Liver (tissue), 9 donors: ENCODE data around the gene BEND7. TPM values are rescaled to one million over a fixed set of nuclear protein-coding genes. Genes with fewer than 3 reads are reported as not detected.

Experiments used
- DNase-seq: peaks from one replicate; pipeline ENCODE4 v3.0.0-alpha.2; 2017; ENCODE audit warnings: low spot score
- H3K27ac ChIP-seq, 2 donors: one replicate each; pipeline ENCODE4 v1.7.0; 2013; ENCODE audit warnings: inconsistent platforms in 2 of 2, low read length in 2 of 2, control low read depth in 1 of 2, low read depth in 1 of 2, mild to moderate bottlenecking in 1 of 2
- H3K27me3 ChIP-seq, 4 donors: one replicate each; pipeline versions ENCODE4 v1.6.1 to v1.7.0; 2013; ENCODE audit warnings: low read length in 3 of 4, inconsistent platforms in 1 of 4, mild to moderate bottlenecking in 1 of 4, moderate library complexity in 1 of 4; ENCODE audit not compliant: control insufficient read depth in 4 of 4, insufficient read depth in 4 of 4
- H3K36me3 ChIP-seq, 4 donors: one replicate each; pipeline versions ENCODE4 v1.6.1 to v1.7.0; 2013; ENCODE audit warnings: low read length in 3 of 4, mild to moderate bottlenecking in 3 of 4, low read depth in 1 of 4, moderate library complexity in 1 of 4; ENCODE audit not compliant: control insufficient read depth in 4 of 4, insufficient read depth in 3 of 4
- H3K4me1 ChIP-seq, 4 donors: one replicate each; pipeline versions ENCODE4 v1.6.1 to v1.7.0; 2013; ENCODE audit warnings: low read length in 3 of 4, mild to moderate bottlenecking in 3 of 4, moderate library complexity in 1 of 4; ENCODE audit not compliant: control insufficient read depth in 4 of 4, insufficient read depth in 4 of 4
- H3K4me3 ChIP-seq, 3 donors: one replicate each; pipeline versions ENCODE4 v1.6.1 to v1.7.0; 2013; ENCODE audit warnings: low read length in 3 of 3, control low read depth in 1 of 3, low read depth in 1 of 3, mild to moderate bottlenecking in 1 of 3
- H3K9ac ChIP-seq, 2 donors: one replicate each; pipeline ENCODE4 v1.7.0; 2013; ENCODE audit warnings: low read length in 2 of 2, mild to moderate bottlenecking in 2 of 2, moderate library complexity in 2 of 2, control low read depth in 1 of 2, low read depth in 1 of 2
- H3K9me3 ChIP-seq, 4 donors: one replicate each; pipeline versions ENCODE4 v1.6.1 to v1.7.0; 2013; ENCODE audit warnings: low read length in 3 of 4; ENCODE audit not compliant: control insufficient read depth in 4 of 4
- ATF3 ChIP-seq: IDR thresholded peaks from 2 replicates; pipeline ENCODE4 v1.6.1; 2016; ENCODE audit warnings: antibody characterized with exemption
- CTCF ChIP-seq: fragments of 150-350 bp; IDR thresholded peaks from 2 replicates; pipeline ENCODE4 v1.5.1; 2017; ENCODE audit warnings: improper control_type of control experiment, low read depth, low read length; ENCODE audit not compliant: missing input control
- EGR1 ChIP-seq, 2 donors: IDR thresholded peaks; 2 replicates each; pipeline ENCODE4 v1.6.1; 2016 to 2018; ENCODE audit warnings: antibody characterized with exemption in 2 of 2, low read depth in 2 of 2
- FOXA1 ChIP-seq: IDR thresholded peaks from 2 replicates; pipeline ENCODE4 v1.6.1; 2016; ENCODE audit warnings: antibody characterized with exemption
- FOXA2 ChIP-seq: IDR thresholded peaks from 2 replicates; pipeline ENCODE4 v1.6.1; 2016; ENCODE audit warnings: antibody characterized with exemption
- GABPA ChIP-seq, 2 donors: IDR thresholded peaks in 1 of 2; conservative IDR thresholded peaks in 1 of 2; 2 replicates each; pipeline ENCODE4 v1.6.1; 2016; ENCODE audit warnings: antibody characterized with exemption in 2 of 2, mild to moderate bottlenecking in 1 of 2, moderate library complexity in 1 of 2
- HNF4A ChIP-seq, 2 donors: conservative IDR thresholded peaks; 2 replicates each; pipeline ENCODE4 v1.6.1; 2016; ENCODE audit warnings: antibody characterized with exemption in 2 of 2, mild to moderate bottlenecking in 2 of 2
- HNF4G ChIP-seq: IDR thresholded peaks from 2 replicates; pipeline ENCODE4 v1.6.1; 2016; ENCODE audit warnings: antibody characterized with exemption
- JUND ChIP-seq, 2 donors: IDR thresholded peaks; 2 replicates each; pipeline ENCODE4 v1.6.1; 2016; ENCODE audit warnings: antibody characterized with exemption in 2 of 2
- MAX ChIP-seq: IDR thresholded peaks from 2 replicates; pipeline ENCODE4 v1.6.1; 2016; ENCODE audit warnings: antibody characterized with exemption
- NR2F2 ChIP-seq: IDR thresholded peaks from 2 replicates; pipeline ENCODE4 v1.6.1; 2016; ENCODE audit warnings: antibody characterized with exemption
- RAD21 ChIP-seq, 2 donors: IDR thresholded peaks; 2 replicates each; pipeline ENCODE4 v1.6.1; 2016; ENCODE audit warnings: antibody characterized with exemption in 2 of 2, mild to moderate bottlenecking in 2 of 2
- REST ChIP-seq: IDR thresholded peaks from 2 replicates; pipeline ENCODE4 v1.6.1; 2016; ENCODE audit warnings: antibody characterized with exemption, mild to moderate bottlenecking
- RXRA ChIP-seq, 2 donors: IDR thresholded peaks; 2 replicates each; pipeline ENCODE4 v1.6.1; 2017 to 2018; ENCODE audit warnings: antibody characterized with exemption in 2 of 2, mild to moderate bottlenecking in 1 of 2
- SP1 ChIP-seq: IDR thresholded peaks from 2 replicates; pipeline ENCODE4 v1.6.1; 2018; ENCODE audit warnings: antibody characterized with exemption, mild to moderate bottlenecking
- TAF1 ChIP-seq: conservative IDR thresholded peaks from 2 replicates; pipeline ENCODE4 v1.6.1; 2016; ENCODE audit warnings: antibody characterized with exemption, mild to moderate bottlenecking
- YY1 ChIP-seq: IDR thresholded peaks from 2 replicates; pipeline ENCODE4 v1.6.1; 2016; ENCODE audit warnings: antibody characterized with exemption, mild to moderate bottlenecking
- ZBTB33 ChIP-seq: IDR thresholded peaks from 2 replicates; pipeline ENCODE4 v1.6.1; 2016; ENCODE audit warnings: antibody characterized with exemption
- WGBS: extraction: QIAGEN DNeasy Blood & Tissue Kit; methylation state at CpG from one replicate; pipeline ENCODE4 v1.1.7; 2013; 5-methylcytosine and 5-hydroxymethylcytosine counted together
- polyA plus RNA-seq, 2 donors: library from polyadenylated mRNA; stranded (reverse) in 1 of 2; unstranded in 1 of 2; fragments of 200-250 nt in 1 of 2; fragments of >200 nt in 1 of 2; fragmentation: Nextera tagmentation in 1 of 2; extraction: Ambion mirVana in 1 of 2; gene quantifications; one replicate each; pipeline versions ENCODE4 v1.2.1 to v1.2.3, GENCODE V29; 2013 to 2015
- total RNA-seq, 2 donors: library from RNA; depleted of rRNA; stranded (reverse); fragments of >200 nt; gene quantifications; one replicate each; pipeline ENCODE4 v1.2.3, GENCODE V29; 2014
- donor health status: healthy.
- donor health status: healthy.
- donor health status: healthy.
- donor health status: healthy.
- donor health status: healthy.

Gene BEND7
- total and polyA plus RNA-seq, 4 donors: 4.1 to 10.1 (median 5.5) TPM

- Histone ChIP-seq H3K27me3 (no peaks in the 10 kb centered on the region), H3K27ac (no peak overlapping the region), H3K4me1 (no peaks in the 10 kb centered on the region), H3K36me3 (peaks cover 0 to 7% (median 3%) of the 10 kb centered on the region in 4 donors), H3K9me3 (no peaks in the 10 kb centered on the region), H3K4me3 (no peak overlapping the region), H3K9ac (no peak overlapping the region)
- 90% methylated on average over 10 of the region's 10 CpGs for WGBS
- DNase-seq: no peak
- TF ChIP-seq REST: no peak
- TF ChIP-seq SP1: no peak
- TF ChIP-seq ATF3: no peak
- TF ChIP-seq YY1: no peak
- no peak for TF ChIP-seq FOXA1
- TF ChIP-seq MAX: no peak
- no peak for TF ChIP-seq TAF1
- no peak for TF ChIP-seq FOXA2
- no peak for TF ChIP-seq HNF4G
- no peak for TF ChIP-seq HNF4A (conservative IDR thresholded peaks at IDR 0.05)
- TF ChIP-seq EGR1 (IDR thresholded peaks at IDR 0.05; ENCODE audit: low read depth in 2 of 2): no peak
These were observed 47.1 kb downstream of the BEND7 start for GRCh38 chr10:13481690-13482089.

GRCh38 chr10:13475124-13475523 lies 53.7 kb downstream of the BEND7 start:
- TF ChIP-seq TAF1: no peak
- no peak for TF ChIP-seq NR2F2
- TF ChIP-seq RXRA (IDR thresholded peaks at IDR 0.05): no peak
- no peak for TF ChIP-seq HNF4G
- no peak for TF ChIP-seq FOXA2
- no peak for TF ChIP-seq GABPA (IDR thresholded peaks at IDR 0.05 in 1 of 2, conservative IDR thresholded peaks at IDR 0.05 in 1 of 2)
- no peak for TF ChIP-seq JUND (IDR thresholded peaks at IDR 0.05)
- no peak for TF ChIP-seq FOXA1
- TF ChIP-seq CTCF: no peak
- TF ChIP-seq YY1: no peak
- TF ChIP-seq ATF3: no peak
- no peak for TF ChIP-seq HNF4A (conservative IDR thresholded peaks at IDR 0.05)
- no peak for TF ChIP-seq EGR1 (IDR thresholded peaks at IDR 0.05; ENCODE audit: low read depth in 2 of 2)
- TF ChIP-seq ZBTB33: no peak
- TF ChIP-seq SP1: no peak
- no peak for TF ChIP-seq MAX
- no peak for TF ChIP-seq REST
- no peak for TF ChIP-seq RAD21 (IDR thresholded peaks at IDR 0.05)
- H3K4me1 ChIP-seq: no peaks in the 10 kb centered on the region

More at GRCh38 chr10:13475124-13475523, 53.7 kb downstream of the BEND7 start:
- Histone ChIP-seq H3K27ac (no peak overlapping the region), H3K27me3 (no peaks in the 10 kb centered on the region), H3K9ac (no peak overlapping the region), H3K9me3 (no peaks in the 10 kb centered on the region), H3K4me3 (no peak overlapping the region), H3K36me3 (peaks cover 0 to 14% (median 3%) of the 10 kb centered on the region in 4 donors)
- DNase-seq: no peak
